LNCaP clone FGC (cell line): Measurements from ENCODE around the gene FKBP14.

Experiments
- DNase-seq: peaks from one replicate; pipeline ENCODE4 v3.0.0-alpha.2; 2011; ENCODE audit warnings: low read depth
- H3K4me3 ChIP-seq: 2 replicates; pipeline ENCODE4 v1.5.1; 2011; ENCODE audit warnings: mild to moderate bottlenecking, low read depth, low read length, control low read depth
- CTCF ChIP-seq: IDR thresholded peaks from 2 replicates; pipeline ENCODE4 v1.5.1; 2012; ENCODE audit warnings: mild to moderate bottlenecking; ENCODE audit not compliant: control insufficient read depth, insufficient read depth; ENCODE audit errors: extremely low read depth

FKBP14 gene

GRCh38 chr7:29987811-29988317 is 38.6 kb downstream of the FKBP14 start:
- DNase-seq = peak; percentile 10
- H3K4me3 ChIP-seq = no peak overlapping the region
- TF ChIP-seq CTCF = no peak

- H3K4me3 ChIP-seq = no peak overlapping the region
- no peak for DNase-seq
- no peak for TF ChIP-seq CTCF
Measured at GRCh38 chr7:29987083-29987482, 39.4 kb downstream of the FKBP14 start.

GRCh38 chr7:29980151-29980550 is 46.4 kb downstream of the FKBP14 start:
- no peak for DNase-seq
- H3K4me3 ChIP-seq = no peak overlapping the region
- no peak for TF ChIP-seq CTCF

- H3K4me3 ChIP-seq = no peak overlapping the region
- TF ChIP-seq CTCF = no peak
- DNase-seq = no peak
Measured at GRCh38 chr7:29977886-29978651, 48.4 kb downstream of the FKBP14 start.

GRCh38 chr7:29976673-29977415 is 49.7 kb downstream of the FKBP14 start:
- DNase-seq = no peak
- TF ChIP-seq CTCF = no peak

GRCh38 chr7:29976266-29976665 is 50.2 kb downstream of the FKBP14 start:
- TF ChIP-seq CTCF = no peak
- H3K4me3 ChIP-seq = no peak overlapping the region
- DNase-seq = no peak

More at GRCh38 chr7:29976673-29977415, 49.7 kb downstream of the FKBP14 start:
- no peak overlapping the region for H3K4me3 ChIP-seq
